ENCODE data around the gene TOM1L1.

TOM1L1 gene

GRCh38 chr17:54977744-54978143, 77.1 kb downstream of the TOM1L1 start:
- Mint-ChIP-seq H3K9me3 (peaks cover 4% of the 10 kb centered on the region), H3K27me3 (ENCODE audit: low read depth) (no peaks in the 10 kb centered on the region), H3K36me3 (ENCODE audit: low read depth) (peaks cover 2% of the 10 kb centered on the region), H3K27ac (no peak overlapping the region), H3K4me3 (no peak overlapping the region), H3K4me1 (ENCODE audit: low read depth) (peaks cover 9% of the 10 kb centered on the region)

- no peak overlapping the region for H3K4me3 Mint-ChIP-seq
- H3K27ac Mint-ChIP-seq: no peak overlapping the region
- peaks cover 4% of the 10 kb centered on the region for H3K9me3 Mint-ChIP-seq
- H3K36me3 Mint-ChIP-seq (ENCODE audit: low read depth): peaks cover 2% of the 10 kb centered on the region
- H3K27me3 Mint-ChIP-seq (ENCODE audit: low read depth): no peaks in the 10 kb centered on the region
- peaks cover 9% of the 10 kb centered on the region for H3K4me1 Mint-ChIP-seq (ENCODE audit: low read depth)
These were observed 79.0 kb downstream of the TOM1L1 start for GRCh38 chr17:54979657-54980056.

- Mint-ChIP-seq H3K4me1 (ENCODE audit: low read depth) (peaks cover 9% of the 10 kb centered on the region), H3K27ac (no peak overlapping the region), H3K27me3 (ENCODE audit: low read depth) (no peaks in the 10 kb centered on the region), H3K36me3 (ENCODE audit: low read depth) (peaks cover 2% of the 10 kb centered on the region), H3K4me3 (no peak overlapping the region), H3K9me3 (peaks cover 4% of the 10 kb centered on the region)
These were observed 79.7 kb downstream of the TOM1L1 start for GRCh38 chr17:54980375-54980774.

- H3K9me3 Mint-ChIP-seq: peaks cover 4% of the 10 kb centered on the region
- H3K4me3 Mint-ChIP-seq: no peak overlapping the region
- H3K36me3 Mint-ChIP-seq (ENCODE audit: low read depth): peaks cover 3% of the 10 kb centered on the region
- H3K27ac Mint-ChIP-seq: no peak overlapping the region
- H3K4me1 Mint-ChIP-seq (ENCODE audit: low read depth): no peaks in the 10 kb centered on the region
- no peaks in the 10 kb centered on the region for H3K27me3 Mint-ChIP-seq (ENCODE audit: low read depth)
These were observed 81.7 kb downstream of the TOM1L1 start for GRCh38 chr17:54982399-54982798.

GRCh38 chr17:54983260-54983659, 82.6 kb downstream of the TOM1L1 start:
- Mint-ChIP-seq H3K27me3 (ENCODE audit: low read depth) (no peaks in the 10 kb centered on the region), H3K9me3 (peaks cover 4% of the 10 kb centered on the region), H3K36me3 (ENCODE audit: low read depth) (peaks cover 3% of the 10 kb centered on the region), H3K4me1 (ENCODE audit: low read depth) (no peaks in the 10 kb centered on the region), H3K4me3 (no peak overlapping the region), H3K27ac (no peak overlapping the region)

GRCh38 chr17:54985476-54985875, 84.8 kb downstream of the TOM1L1 start:
- Mint-ChIP-seq H3K36me3 (ENCODE audit: low read depth) (peaks cover 2% of the 10 kb centered on the region), H3K9me3 (no peaks in the 10 kb centered on the region), H3K4me1 (ENCODE audit: low read depth) (no peaks in the 10 kb centered on the region), H3K27me3 (ENCODE audit: low read depth) (no peaks in the 10 kb centered on the region), H3K4me3 (no peak overlapping the region), H3K27ac (no peak overlapping the region)

GRCh38 chr17:54990118-54990517, 89.5 kb downstream of the TOM1L1 start:
- Mint-ChIP-seq H3K36me3 (ENCODE audit: low read depth) (peaks cover 2% of the 10 kb centered on the region), H3K27ac (no peak overlapping the region)

GRCh38 chr17:54991567-54991966, 90.9 kb downstream of the TOM1L1 start:
- no peaks in the 10 kb centered on the region for H3K36me3 Mint-ChIP-seq (ENCODE audit: low read depth)
- no peak overlapping the region for H3K4me3 Mint-ChIP-seq
- no peak overlapping the region for H3K27ac Mint-ChIP-seq
- no peaks in the 10 kb centered on the region for H3K9me3 Mint-ChIP-seq
- no peaks in the 10 kb centered on the region for H3K27me3 Mint-ChIP-seq (ENCODE audit: low read depth)
- H3K4me1 Mint-ChIP-seq (ENCODE audit: low read depth): no peaks in the 10 kb centered on the region

More at GRCh38 chr17:54990118-54990517, 89.5 kb downstream of the TOM1L1 start:
- Mint-ChIP-seq H3K9me3 (no peaks in the 10 kb centered on the region), H3K4me3 (no peak overlapping the region), H3K27me3 (ENCODE audit: low read depth) (no peaks in the 10 kb centered on the region), H3K4me1 (ENCODE audit: low read depth) (no peaks in the 10 kb centered on the region)

- H3K27me3 Mint-ChIP-seq (ENCODE audit: low read depth): no peaks in the 10 kb centered on the region
- H3K36me3 Mint-ChIP-seq (ENCODE audit: low read depth): peaks cover 3% of the 10 kb centered on the region
- no peak overlapping the region for H3K27ac Mint-ChIP-seq
- H3K4me3 Mint-ChIP-seq: no peak overlapping the region
- no peaks in the 10 kb centered on the region for H3K9me3 Mint-ChIP-seq
- H3K4me1 Mint-ChIP-seq (ENCODE audit: low read depth): no peaks in the 10 kb centered on the region
These were observed 92.4 kb downstream of the TOM1L1 start for GRCh38 chr17:54992797-54993639.

GRCh38 chr17:54996441-54996840, 95.8 kb downstream of the TOM1L1 start:
- Mint-ChIP-seq H3K36me3 (ENCODE audit: low read depth) (peaks cover 5% of the 10 kb centered on the region), H3K27ac (no peak overlapping the region), H3K27me3 (ENCODE audit: low read depth) (no peaks in the 10 kb centered on the region), H3K4me1 (ENCODE audit: low read depth) (no peaks in the 10 kb centered on the region), H3K9me3 (no peaks in the 10 kb centered on the region), H3K4me3 (no peak overlapping the region)

GRCh38 chr17:55002458-55002857, 101.8 kb downstream of the TOM1L1 start:
- Mint-ChIP-seq H3K27me3 (ENCODE audit: low read depth) (no peaks in the 10 kb centered on the region), H3K4me3 (no peak overlapping the region), H3K9me3 (no peaks in the 10 kb centered on the region), H3K4me1 (ENCODE audit: low read depth) (peaks cover 2% of the 10 kb centered on the region), H3K36me3 (ENCODE audit: low read depth) (peaks cover 2% of the 10 kb centered on the region), H3K27ac (no peak overlapping the region)

GRCh38 chr17:55004484-55004883, 103.8 kb downstream of the TOM1L1 start:
- Mint-ChIP-seq H3K27me3 (ENCODE audit: low read depth) (no peaks in the 10 kb centered on the region), H3K36me3 (ENCODE audit: low read depth) (peaks cover 2% of the 10 kb centered on the region)

GRCh38 chr17:55005520-55005919, 104.9 kb downstream of the TOM1L1 start:
- Mint-ChIP-seq H3K27ac (no peak overlapping the region), H3K27me3 (ENCODE audit: low read depth) (no peaks in the 10 kb centered on the region), H3K4me3 (no peak overlapping the region), H3K9me3 (no peaks in the 10 kb centered on the region), H3K36me3 (ENCODE audit: low read depth) (peaks cover 2% of the 10 kb centered on the region), H3K4me1 (ENCODE audit: low read depth) (peaks cover 2% of the 10 kb centered on the region)

More at GRCh38 chr17:55004484-55004883, 103.8 kb downstream of the TOM1L1 start:
- Mint-ChIP-seq H3K27ac (no peak overlapping the region), H3K9me3 (no peaks in the 10 kb centered on the region), H3K4me3 (no peak overlapping the region), H3K4me1 (ENCODE audit: low read depth) (peaks cover 2% of the 10 kb centered on the region)

Measured in T-helper 1 cell treated with Interleukin-12 subunit alpha and Interleukin-12 subunit beta and Interleukin-4 antibody, amounts not matched to agents 30 μg/mL and 1 μg/mL, for 36 hours (primary cell).